Activated naive CD8-positive, alpha-beta T cell treated with anti-CD3 and anti-CD28 coated beads for 36 hours (primary cell): ENCODE data around the gene SPINT4. TPM values are rescaled to one million over a fixed set of nuclear protein-coding genes. Genes with fewer than 3 reads are reported as not detected.
"Not testable (repeated sequence)": the region's sequence is repeated elsewhere in the genome, so short reads cannot be mapped to it uniquely, and the experiment has no call there.

Experiments used
- DNase-seq: peaks from one replicate; pipeline ENCODE4 v3.0.0; 2021
- H3K27ac Mint-ChIP-seq: one replicate; pipeline ENCODE4 v1.8.0; 2022; ENCODE audit warnings: mild to moderate bottlenecking, moderate library complexity, mixed read lengths
- H3K27me3 Mint-ChIP-seq: one replicate; pipeline ENCODE4 v1.8.0; 2022; ENCODE audit warnings: mild to moderate bottlenecking, mixed read lengths
- H3K36me3 Mint-ChIP-seq: one replicate; pipeline ENCODE4 v1.8.0; 2021; ENCODE audit warnings: mild to moderate bottlenecking, mixed read lengths
- H3K4me1 Mint-ChIP-seq: one replicate; pipeline ENCODE4 v1.8.0; 2021; ENCODE audit warnings: mixed read lengths
- H3K4me3 Mint-ChIP-seq: one replicate; pipeline ENCODE4 v1.8.0; 2022; ENCODE audit warnings: mild to moderate bottlenecking, moderate library complexity, mixed read lengths
- H3K9me3 Mint-ChIP-seq: one replicate; pipeline ENCODE4 v1.8.0; 2022; ENCODE audit warnings: mixed read lengths
- total RNA-seq, 2 experiments: library from RNA; stranded (reverse); gene quantifications; one replicate each; pipeline ENCODE4 v1.2.3, GENCODE V29; 2021

SPINT4 gene
- not detected for total RNA-seq

- H3K27ac Mint-ChIP-seq, result no peak within 1 kb of the TSS
- no peak within 1 kb of the TSS for H3K4me3 Mint-ChIP-seq
- no peaks in the 10 kb centered on the region for H3K36me3 Mint-ChIP-seq
- H3K4me1 Mint-ChIP-seq, result no peaks in the 10 kb centered on the region
- DNase-seq, result no peak
- H3K9me3 Mint-ChIP-seq, result peaks cover 3% of the 10 kb centered on the region
- peaks cover 67% of the 10 kb centered on the region for H3K27me3 Mint-ChIP-seq
These were observed at the start of gene SPINT4 for GRCh38 chr20:45722047-45722446. Gene SPINT4 (plus strand): TSS chr20:45722347. CDS start chr20:45722368, 21 bp downstream.

GRCh38 chr20:45672765-45673164, 49.4 kb upstream of the SPINT4 start:
- Mint-ChIP-seq H3K4me1 (no peaks in the 10 kb centered on the region), H3K36me3 (no peaks in the 10 kb centered on the region), H3K27me3 (peaks cover 37% of the 10 kb centered on the region), H3K4me3 (no peak overlapping the region), H3K9me3 (peaks cover 6% of the 10 kb centered on the region), H3K27ac (no peak overlapping the region)
- DNase-seq, result no peak

GRCh38 chr20:45679650-45680049, 42.5 kb upstream of the SPINT4 start:
- Mint-ChIP-seq H3K27me3 (peaks cover 19% of the 10 kb centered on the region), H3K27ac (no peak overlapping the region), H3K36me3 (no peaks in the 10 kb centered on the region), H3K9me3 (peaks cover 19% of the 10 kb centered on the region), H3K4me1 (no peaks in the 10 kb centered on the region), H3K4me3 (no peak overlapping the region)
- no peak for DNase-seq

DNA sequence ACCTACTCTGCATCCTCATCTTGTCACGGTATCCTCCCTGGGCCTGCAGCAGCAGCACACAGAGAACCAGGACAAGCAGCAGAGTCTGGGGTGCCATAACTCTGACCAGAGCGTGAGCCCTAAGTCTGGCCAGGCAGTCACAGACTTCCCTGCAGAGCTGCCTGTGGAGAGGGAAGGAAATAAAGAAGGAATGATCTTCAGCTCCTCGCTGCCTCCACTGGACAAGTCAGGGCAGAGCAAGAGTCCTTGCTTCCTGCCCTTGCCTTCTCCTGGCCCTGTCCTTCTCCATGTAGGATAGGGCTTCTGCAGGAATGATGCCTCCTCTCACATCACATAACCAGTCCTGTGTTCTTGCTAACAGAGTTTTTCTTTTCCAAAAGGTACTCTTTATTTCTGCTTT, 36.3 kb upstream of the SPINT4 start:
- no peak overlapping the region for H3K27ac Mint-ChIP-seq
- H3K27me3 Mint-ChIP-seq, result peaks cover 21% of the 10 kb centered on the region
- no peaks in the 10 kb centered on the region for H3K4me1 Mint-ChIP-seq
- H3K36me3 Mint-ChIP-seq, result no peaks in the 10 kb centered on the region
- no peak overlapping the region for H3K4me3 Mint-ChIP-seq
- no peak for DNase-seq
- H3K9me3 Mint-ChIP-seq, result peaks cover 2% of the 10 kb centered on the region

DNA sequence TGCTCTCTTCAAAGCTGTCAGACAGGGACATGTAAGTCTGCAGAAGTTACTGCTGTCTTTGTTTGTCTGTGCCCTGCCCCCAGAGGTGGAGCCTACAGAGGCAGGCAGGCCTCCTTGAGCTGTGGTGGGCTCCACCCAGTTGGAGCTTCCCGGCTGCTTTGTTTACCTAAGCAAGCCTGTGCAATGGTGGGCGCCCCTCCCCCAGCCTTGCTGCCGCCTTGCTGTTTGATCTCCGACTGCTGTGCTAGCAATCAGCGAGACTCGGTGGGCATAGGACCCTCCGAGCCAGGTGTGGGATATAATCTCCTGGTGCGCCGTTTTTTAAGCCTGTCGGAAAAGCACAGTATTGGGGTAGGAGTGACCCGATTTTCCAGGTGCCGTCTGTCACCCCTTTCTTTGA, 28.8 kb upstream of the SPINT4 start:
- H3K27me3 Mint-ChIP-seq, result peaks cover 41% of the 10 kb centered on the region

DNA sequence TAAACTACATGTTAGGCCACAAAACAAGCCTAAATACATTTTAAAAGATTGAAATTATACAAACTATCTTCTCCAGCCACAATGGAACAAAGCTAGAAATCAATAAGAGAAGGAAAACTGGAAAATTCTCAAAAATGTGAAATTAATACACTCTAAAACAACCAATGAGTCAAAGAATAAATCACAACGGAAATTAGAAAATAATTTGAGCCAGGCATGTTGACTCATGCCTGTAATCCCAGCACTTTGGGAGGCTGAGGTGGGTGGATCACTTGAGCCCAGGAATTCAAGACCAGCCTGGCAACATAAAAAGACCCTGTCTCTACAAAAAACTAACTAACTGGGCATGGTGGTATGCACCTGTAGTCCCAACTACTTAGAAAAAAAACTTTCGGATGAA, 26.7 kb upstream of the SPINT4 start:
- DNase-seq, result no peak
- peaks cover under 1% of the 10 kb centered on the region for H3K9me3 Mint-ChIP-seq
- H3K27ac Mint-ChIP-seq, result no peak overlapping the region
- no peak overlapping the region for H3K4me3 Mint-ChIP-seq
- H3K36me3 Mint-ChIP-seq, result no peaks in the 10 kb centered on the region
- no peaks in the 10 kb centered on the region for H3K4me1 Mint-ChIP-seq
- H3K27me3 Mint-ChIP-seq, result peaks cover 38% of the 10 kb centered on the region

More for the DNA sequence above, 28.8 kb upstream of the SPINT4 start:
- H3K27ac Mint-ChIP-seq, H3K4me3 Mint-ChIP-seq, H3K9me3 Mint-ChIP-seq, H3K36me3 Mint-ChIP-seq, DNase-seq, H3K4me1 Mint-ChIP-seq: not testable (repeated sequence)

DNA sequence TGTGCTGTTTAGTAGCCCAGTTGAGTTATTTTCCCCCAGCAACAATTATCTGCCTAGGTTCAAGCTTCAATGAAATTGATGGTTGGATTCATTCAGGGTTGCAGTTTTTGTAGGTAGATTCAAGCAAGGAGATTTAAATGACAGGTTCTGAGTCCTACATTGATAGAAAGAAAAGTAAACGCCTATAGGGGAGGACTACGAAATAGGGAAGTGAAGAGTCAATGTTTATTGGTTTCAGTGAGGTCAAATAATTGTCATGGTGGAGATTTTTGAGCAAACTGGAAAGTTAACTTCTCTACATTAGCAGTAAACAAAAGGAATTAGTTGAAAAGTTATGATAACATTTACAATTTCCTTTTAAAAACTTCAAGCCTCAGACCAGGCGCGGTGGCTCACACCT, 21.0 kb upstream of the SPINT4 start:
- Mint-ChIP-seq H3K27ac (no peak overlapping the region), H3K4me1 (no peaks in the 10 kb centered on the region), H3K4me3 (no peak overlapping the region), H3K9me3 (no peaks in the 10 kb centered on the region), H3K36me3 (peaks cover 2% of the 10 kb centered on the region), H3K27me3 (peaks cover 10% of the 10 kb centered on the region)
- no peak for DNase-seq

GRCh38 chr20:45701873-45702272, 20.3 kb upstream of the SPINT4 start, which contains the start of gene WFDC13:
Gene WFDC13 (plus strand): TSS chr20:45702038. CDS start chr20:45702124, 86 bp downstream.
- Mint-ChIP-seq H3K27me3 (peaks cover 9% of the 10 kb centered on the region), H3K27ac (no peak within 1 kb of the TSS), H3K4me3 (no peak within 1 kb of the TSS), H3K9me3 (no peaks in the 10 kb centered on the region), H3K36me3 (peaks cover 2% of the 10 kb centered on the region), H3K4me1 (no peaks in the 10 kb centered on the region)
- no peak for DNase-seq

GRCh38 chr20:45704969-45705637, 17.0 kb upstream of the SPINT4 start, which contains the start of gene WFDC10B:
Gene WFDC10B (minus strand): TSS chr20:45705019. CDS start chr20:45685992, 19,027 bp downstream.
- Mint-ChIP-seq H3K27me3 (peaks cover 24% of the 10 kb centered on the region), H3K4me1 (no peaks in the 10 kb centered on the region), H3K9me3 (no peaks in the 10 kb centered on the region), H3K27ac (no peak within 1 kb of the TSS), H3K4me3 (no peak within 1 kb of the TSS), H3K36me3 (peaks cover 2% of the 10 kb centered on the region)
- DNase-seq, result no peak

DNA sequence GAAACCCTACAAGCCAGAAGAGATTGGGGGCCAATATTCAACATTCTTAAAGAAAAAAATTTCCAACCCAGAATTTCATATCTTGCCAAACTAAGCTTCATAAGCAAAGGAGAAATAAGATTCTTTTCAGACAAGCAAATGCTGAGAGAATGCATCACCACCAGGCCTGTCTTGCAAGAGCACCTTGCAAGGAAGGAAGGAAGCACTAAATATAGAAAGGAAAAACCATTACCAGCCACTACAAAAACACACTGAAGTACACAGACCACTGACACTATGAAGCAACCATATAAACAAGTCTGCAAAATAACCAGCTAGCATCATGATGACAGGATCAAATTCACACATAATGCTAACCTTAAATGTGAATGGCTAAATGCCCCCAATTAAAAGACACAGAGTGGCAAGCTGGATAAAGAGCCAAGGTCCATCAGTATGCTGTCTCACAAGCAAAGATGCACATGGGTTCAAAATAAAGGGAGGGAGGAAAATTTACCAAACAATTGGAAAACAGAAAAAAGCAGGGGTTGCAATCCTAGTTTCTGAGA, 5.9 kb upstream of the SPINT4 start:
- not testable (repeated sequence) for H3K4me1 Mint-ChIP-seq, DNase-seq, H3K4me3 Mint-ChIP-seq, H3K9me3 Mint-ChIP-seq, H3K36me3 Mint-ChIP-seq, H3K27ac Mint-ChIP-seq
- H3K27me3 Mint-ChIP-seq, result peaks cover 59% of the 10 kb centered on the region

DNA sequence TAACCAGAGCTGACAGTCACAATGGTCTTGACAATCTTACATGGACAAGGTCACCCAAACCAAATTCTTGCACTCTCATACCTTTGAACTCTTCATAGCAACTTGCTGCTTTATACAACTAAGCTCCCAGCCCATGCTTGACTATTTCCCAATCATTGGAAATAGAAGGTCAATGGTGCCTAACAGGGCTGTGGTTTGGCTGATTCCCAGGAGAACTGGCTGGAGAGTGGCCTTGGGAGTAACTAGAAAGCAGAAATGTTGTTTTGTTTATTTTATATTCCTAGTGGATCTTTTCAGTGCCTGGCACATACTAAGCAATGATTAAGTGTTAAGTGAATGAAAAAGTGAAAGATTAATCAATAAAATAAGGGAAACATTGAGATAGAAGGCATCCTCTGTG, 3.0 kb downstream of the SPINT4 start:
- no peak for DNase-seq
- no peak overlapping the region for H3K27ac Mint-ChIP-seq
- no peaks in the 10 kb centered on the region for H3K4me1 Mint-ChIP-seq
- H3K9me3 Mint-ChIP-seq, result no peaks in the 10 kb centered on the region
- no peaks in the 10 kb centered on the region for H3K36me3 Mint-ChIP-seq
- no peak overlapping the region for H3K4me3 Mint-ChIP-seq
- H3K27me3 Mint-ChIP-seq, result peaks cover 60% of the 10 kb centered on the region

- Mint-ChIP-seq H3K27ac (no peak overlapping the region), H3K4me1 (no peaks in the 10 kb centered on the region), H3K9me3 (peaks cover 7% of the 10 kb centered on the region), H3K4me3 (no peak overlapping the region), H3K36me3 (no peaks in the 10 kb centered on the region), H3K27me3 (peaks cover 70% of the 10 kb centered on the region)
- DNase-seq, result no peak
These were observed 4.9 kb downstream of the SPINT4 start for GRCh38 chr20:45727044-45727443.

DNA sequence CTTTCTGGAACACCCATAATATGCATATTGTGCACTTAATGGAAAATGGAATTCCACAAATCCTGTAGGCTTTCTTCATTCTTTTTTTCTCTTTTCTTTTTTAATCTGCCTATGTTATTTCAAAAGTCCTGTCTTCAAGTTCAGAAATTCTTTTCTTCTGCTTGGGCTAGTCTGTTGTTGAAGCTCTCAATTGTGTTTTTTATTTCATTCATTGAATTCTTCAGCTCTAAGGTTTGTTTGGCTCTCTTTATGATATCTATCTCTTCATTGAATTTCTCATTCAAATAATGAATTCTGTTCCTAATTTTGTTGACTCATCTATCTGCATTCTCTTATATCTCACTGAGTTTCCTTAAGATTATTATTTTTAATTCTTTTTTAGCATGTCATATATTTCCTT, 10.1 kb downstream of the SPINT4 start:
- DNase-seq, result no peak
- no peak overlapping the region for H3K27ac Mint-ChIP-seq
- H3K4me3 Mint-ChIP-seq, result no peak overlapping the region
- H3K36me3 Mint-ChIP-seq, result no peaks in the 10 kb centered on the region
- peaks cover 20% of the 10 kb centered on the region for H3K9me3 Mint-ChIP-seq
- H3K27me3 Mint-ChIP-seq, result peaks cover 57% of the 10 kb centered on the region
- no peaks in the 10 kb centered on the region for H3K4me1 Mint-ChIP-seq

- Mint-ChIP-seq H3K27me3 (peaks cover 56% of the 10 kb centered on the region), H3K4me3 (no peak overlapping the region), H3K4me1 (no peaks in the 10 kb centered on the region), H3K9me3 (peaks cover 20% of the 10 kb centered on the region), H3K36me3 (no peaks in the 10 kb centered on the region), H3K27ac (no peak overlapping the region)
- DNase-seq, result no peak
These were observed 13.4 kb downstream of the SPINT4 start for GRCh38 chr20:45735552-45735951.

GRCh38 chr20:45735988-45736387, 13.8 kb downstream of the SPINT4 start:
- peaks cover 18% of the 10 kb centered on the region for H3K9me3 Mint-ChIP-seq
- H3K36me3 Mint-ChIP-seq, result no peaks in the 10 kb centered on the region
- no peak for DNase-seq
- H3K27ac Mint-ChIP-seq, result no peak overlapping the region
- H3K27me3 Mint-ChIP-seq, result peaks cover 53% of the 10 kb centered on the region
- H3K4me1 Mint-ChIP-seq, result no peaks in the 10 kb centered on the region
- H3K4me3 Mint-ChIP-seq, result no peak overlapping the region

DNA sequence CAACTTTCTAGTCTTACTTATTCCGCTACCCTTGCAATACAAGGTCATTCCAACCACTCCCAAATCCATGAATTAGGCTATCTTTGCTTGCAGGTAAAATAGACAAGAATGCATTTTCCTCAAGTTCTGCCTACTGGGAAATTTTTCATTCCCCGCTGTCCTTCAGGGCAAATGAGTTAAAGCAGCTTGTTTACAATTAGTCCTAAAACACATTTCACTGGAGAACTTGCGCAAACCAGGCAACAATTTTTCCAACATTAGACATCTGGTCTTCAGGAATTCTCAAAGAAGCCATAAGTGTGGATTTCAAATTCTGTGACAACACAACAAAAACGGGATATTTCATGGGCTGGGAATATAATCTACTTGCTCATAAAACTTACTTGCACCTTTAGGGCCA, 20.4 kb downstream of the SPINT4 start:
- Mint-ChIP-seq H3K4me1 (peaks cover 3% of the 10 kb centered on the region), H3K27me3 (peaks cover 29% of the 10 kb centered on the region), H3K27ac (no peak overlapping the region), H3K36me3 (no peaks in the 10 kb centered on the region), H3K9me3 (no peaks in the 10 kb centered on the region), H3K4me3 (no peak overlapping the region)
- no peak for DNase-seq
